NCI-H2227 (cell line): Measurements from ENCODE around the gene CTNND2.
"Not testable (repeated sequence)": the region's sequence is repeated elsewhere in the genome, so short reads cannot be mapped to it uniquely, and the experiment has no call there.

ENCODE experiments used
- DNase-seq: peaks from one replicate; lab custom pipeline; 2025; ENCODE audit not compliant: unreplicated experiment; lab: John Stamatoyannopoulos, UW

The CTNND2 gene

GRCh38 chr5:11869203-11869602, 35.0 kb downstream of the CTNND2 start:
- DNase-seq: no peak

- no peak for DNase-seq
Observed at GRCh38 chr5:11863911-11864310, 40.3 kb downstream of the CTNND2 start.

DNA sequence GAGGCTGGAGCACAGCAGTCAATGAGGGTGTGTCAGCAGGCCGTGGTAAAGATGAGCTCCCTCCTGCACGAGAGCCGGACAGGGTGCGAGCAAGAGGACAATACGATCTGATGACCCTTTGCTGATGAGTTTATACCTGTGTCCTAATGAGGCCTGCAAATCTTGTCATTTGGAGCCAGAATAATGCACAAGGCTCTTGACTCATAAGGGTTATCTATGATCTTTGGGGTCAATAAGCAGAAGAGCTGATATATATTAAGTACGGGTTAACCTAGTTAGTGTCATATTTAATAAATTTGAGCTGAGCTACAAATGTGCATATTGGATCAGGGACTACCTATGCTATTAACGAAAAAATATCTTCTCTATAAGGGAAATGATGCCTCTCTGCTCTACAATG, 46.9 kb downstream of the CTNND2 start:
- DNase-seq: no peak

GRCh38 chr5:11854936-11855335, 49.3 kb downstream of the CTNND2 start:
- no peak for DNase-seq

DNA sequence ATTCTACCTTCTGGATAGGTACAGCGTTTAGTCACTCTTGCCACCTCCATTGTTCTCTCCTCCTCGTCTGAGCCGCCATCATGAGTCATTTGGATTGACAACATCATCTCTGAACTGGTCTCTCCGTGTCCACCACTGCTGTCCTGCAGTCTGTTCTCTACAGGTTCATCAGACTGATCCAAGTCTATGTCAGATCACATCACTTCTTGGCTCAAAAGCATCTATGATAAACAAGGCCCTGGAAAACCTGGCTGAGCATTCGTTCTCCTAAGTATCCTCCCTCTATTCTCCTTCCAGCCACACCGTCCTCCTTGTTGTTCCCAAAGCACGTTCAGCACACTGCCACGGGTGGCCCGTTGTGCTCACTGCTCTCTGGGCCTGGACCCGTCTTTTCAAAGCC, 50.5 kb downstream of the CTNND2 start:
- no peak for DNase-seq

DNA sequence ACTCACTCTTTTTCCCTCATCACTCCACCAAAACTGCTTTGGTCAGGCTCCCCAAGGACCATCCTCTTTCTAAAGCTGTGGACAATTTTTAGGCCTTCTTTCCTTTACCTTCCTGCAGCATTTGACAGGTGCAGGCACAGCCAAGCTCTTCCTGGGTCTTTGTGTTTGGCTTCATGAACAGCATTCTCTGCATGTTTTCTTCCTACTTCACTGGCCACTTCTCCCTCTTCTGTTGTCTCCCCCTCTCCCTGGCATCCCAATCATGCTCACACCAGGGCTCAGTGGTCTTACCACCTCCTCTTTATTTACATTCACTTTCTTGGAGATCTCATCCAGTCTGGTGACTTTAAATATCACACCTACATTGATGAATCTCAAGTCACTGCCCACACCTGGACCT, 51.1 kb downstream of the CTNND2 start:
- DNase-seq: no peak

DNA sequence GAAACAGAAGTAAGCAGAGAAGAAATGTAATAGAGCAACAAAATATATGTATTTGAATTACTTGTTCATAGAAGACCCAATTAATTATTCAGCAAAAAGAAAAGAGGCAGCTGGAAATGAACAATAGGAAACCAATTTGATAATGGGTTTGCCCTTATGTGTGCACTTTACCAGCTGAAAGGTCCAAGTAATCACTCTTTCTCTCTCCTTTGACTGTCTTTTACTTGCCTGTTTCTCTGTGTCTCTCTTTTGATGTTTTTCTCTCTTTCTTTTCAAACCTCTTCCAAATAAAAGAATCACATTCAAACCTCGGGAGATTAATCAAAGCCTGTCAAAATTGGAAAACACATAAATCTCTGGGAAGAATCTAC, 51.5 kb downstream of the CTNND2 start:
- no peak for DNase-seq

DNA sequence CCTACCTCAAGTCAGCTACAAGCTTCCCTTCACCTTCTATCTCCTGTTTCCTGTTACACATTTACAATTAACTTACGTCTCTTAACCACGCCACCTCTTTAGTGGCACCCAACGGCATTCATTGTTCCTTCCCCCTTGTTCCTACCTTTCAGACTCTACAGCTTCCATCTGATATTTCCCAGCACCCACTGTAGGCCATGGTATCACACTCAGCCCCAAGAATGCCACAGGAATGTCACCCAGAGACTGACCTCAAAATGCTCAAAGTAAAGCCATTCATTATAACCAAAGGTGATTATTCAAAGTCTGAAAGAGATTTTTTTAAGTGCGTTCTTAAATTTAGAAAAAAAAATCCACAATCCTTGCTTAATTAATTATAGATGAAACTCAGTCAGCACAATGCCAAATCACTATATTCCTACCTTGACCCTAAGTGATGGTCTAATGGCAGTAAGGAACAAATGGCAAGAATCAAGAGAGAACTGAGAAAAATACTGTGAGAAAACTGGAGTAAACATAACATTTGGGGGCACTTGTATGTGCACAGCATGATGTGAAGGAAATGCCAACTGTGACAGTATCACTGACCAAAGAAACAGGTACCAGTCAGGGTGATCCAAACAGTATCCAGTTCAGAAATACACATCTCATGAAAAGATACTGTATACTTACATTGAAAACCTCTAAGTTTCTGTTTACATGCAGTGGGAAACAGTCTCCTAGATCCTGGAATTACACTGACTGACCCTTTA, 52.1 kb downstream of the CTNND2 start:
- no peak for DNase-seq

- DNase-seq: no peak
Observed at GRCh38 chr5:11851416-11851815, 52.8 kb downstream of the CTNND2 start.

GRCh38 chr5:11828566-11828965, 75.7 kb downstream of the CTNND2 start:
- DNase-seq: not testable (repeated sequence)

DNA sequence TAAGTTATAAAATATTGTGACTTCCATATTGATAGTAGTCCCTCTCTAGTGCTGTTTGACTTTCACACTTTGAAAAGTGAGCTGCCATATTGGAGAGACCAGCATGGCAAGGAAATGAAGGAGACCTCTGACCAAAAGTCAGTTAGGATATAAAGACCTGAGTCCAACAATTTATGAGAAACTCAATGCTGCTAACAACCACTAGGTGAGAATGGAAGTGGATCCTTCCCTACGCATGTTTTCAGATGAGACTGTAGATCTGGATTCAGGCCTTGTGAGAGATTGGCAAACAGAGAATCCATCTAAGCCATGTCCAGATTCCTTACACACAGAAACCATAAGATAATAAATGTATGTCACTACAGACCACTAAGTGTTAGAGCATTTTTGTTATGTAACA, 81.6 kb downstream of the CTNND2 start:
- no peak for DNase-seq

DNA sequence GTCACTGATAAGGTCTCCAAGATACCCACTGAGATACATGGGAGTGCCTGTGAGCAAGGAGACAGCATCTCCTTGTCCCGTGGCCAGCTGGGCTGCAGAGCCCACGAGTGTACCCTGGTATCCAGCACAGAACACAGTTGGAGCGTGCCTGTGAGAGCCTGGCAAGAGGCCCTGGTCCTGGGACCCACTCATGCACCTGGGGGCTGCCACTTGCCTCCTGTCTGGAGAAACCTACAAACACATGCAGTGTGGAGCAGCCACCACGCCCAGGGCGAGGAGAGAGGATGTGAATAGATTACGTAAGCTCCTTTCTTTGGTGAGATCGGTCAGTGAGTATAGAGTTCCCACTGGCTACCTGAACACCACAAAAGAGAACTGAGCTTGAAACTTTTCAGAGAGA, 88.3 kb downstream of the CTNND2 start:
- no peak for DNase-seq

GRCh38 chr5:11815481-11815880, 88.8 kb downstream of the CTNND2 start:
- DNase-seq: no peak

- no peak for DNase-seq
Observed at GRCh38 chr5:11814373-11814772, 89.9 kb downstream of the CTNND2 start.

GRCh38 chr5:11809407-11809806, 94.8 kb downstream of the CTNND2 start:
- no peak for DNase-seq

DNA sequence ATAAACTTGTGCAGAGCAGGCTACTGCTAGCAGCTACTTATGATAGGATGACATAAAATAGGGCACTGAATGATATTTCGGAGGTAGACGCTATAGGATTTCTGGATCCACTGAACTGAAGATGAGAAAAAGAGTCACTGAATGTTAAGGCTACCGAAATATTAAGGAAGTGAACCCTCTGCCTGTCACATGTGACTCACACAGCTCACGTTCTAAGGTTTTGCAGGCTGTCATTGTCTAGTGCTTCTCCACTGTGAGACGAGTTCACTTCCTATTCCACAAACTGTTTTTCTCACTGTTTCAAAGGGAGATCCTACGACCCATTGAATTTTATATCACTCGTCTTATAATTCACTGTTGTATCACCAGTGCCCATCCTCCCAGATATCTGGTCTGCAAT, 100.8 kb downstream of the CTNND2 start:
- no peak for DNase-seq

DNA sequence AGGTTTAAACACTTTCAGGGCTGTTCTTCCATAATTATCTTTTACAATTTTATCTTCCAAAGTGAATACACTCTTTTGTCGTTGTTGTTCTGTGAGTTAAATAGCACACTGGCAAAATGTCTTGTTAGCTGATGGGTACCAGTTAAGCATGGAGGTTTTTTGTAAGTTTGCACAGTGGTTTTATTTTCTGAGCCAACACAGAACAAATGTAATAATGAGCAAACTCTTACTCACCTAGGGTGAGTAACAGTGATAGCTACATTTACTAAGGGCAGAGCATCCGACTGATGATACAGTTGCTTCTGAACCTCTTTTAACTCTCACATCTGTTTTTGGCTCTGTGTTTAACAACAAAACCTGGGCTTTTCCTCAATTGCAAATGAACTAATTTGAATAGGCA, 103.2 kb downstream of the CTNND2 start:
- DNase-seq: no peak

DNA sequence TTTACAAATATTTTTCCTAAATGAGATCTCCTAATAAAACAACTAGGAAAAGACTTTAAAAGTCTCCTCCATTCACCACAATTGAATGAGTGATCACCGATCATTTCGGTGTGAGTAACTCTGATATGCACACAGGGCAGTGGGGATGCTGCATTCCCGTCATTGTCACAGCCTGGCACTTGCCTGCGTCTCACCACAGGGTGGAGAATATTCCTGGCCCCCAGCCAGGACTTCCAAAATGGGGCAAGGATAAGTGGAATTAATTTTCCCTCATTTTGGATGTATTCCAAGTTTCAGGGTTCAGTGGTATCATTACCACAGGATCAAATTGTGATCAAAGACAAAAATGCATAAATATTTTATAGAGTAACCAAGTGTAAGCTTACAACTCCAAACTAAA, 107.1 kb downstream of the CTNND2 start:
- peak; percentile 76 for DNase-seq

- DNase-seq: no peak
Observed at GRCh38 chr5:11793396-11793795, 110.8 kb downstream of the CTNND2 start.

DNA sequence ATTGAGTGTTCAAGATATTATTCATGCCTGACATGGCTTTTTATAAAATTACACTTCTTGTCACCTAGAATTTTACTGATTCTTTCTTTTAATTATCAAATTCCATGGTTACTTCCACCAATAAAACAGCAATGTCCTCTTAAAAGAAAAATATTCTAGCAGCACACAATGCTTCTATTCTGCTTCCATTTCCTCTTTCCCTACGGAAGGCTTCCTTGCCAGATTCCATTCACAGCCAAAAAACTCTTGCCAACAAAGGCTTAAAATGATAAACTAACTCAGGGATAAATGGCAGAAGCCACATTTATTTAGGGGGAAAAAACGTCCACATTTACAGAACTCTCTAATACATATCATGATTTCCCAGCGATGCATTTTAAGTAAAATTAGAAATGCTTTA, 111.6 kb downstream of the CTNND2 start:
- no peak for DNase-seq

- no peak for DNase-seq
Observed at GRCh38 chr5:11791792-11792191, 112.5 kb downstream of the CTNND2 start.

DNA sequence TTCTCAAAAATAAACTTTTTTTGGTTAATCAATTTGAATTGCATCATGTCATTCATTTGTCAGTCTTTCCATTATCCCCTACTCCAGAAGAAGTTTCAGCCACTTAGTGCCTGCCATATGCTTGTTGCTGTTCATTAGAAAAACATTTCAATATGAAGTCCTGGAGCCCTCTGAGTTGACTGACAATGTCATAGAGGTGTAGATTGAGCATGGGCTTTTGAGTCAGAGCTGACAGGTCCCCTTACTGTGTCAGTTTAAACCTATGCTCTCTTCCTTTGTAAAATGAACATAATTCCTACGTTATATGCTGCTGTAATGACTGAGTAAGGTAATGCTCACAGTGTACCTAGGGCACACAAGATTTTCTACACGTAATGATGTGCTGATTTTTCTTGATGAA, 114.0 kb downstream of the CTNND2 start:
- DNase-seq: no peak

- DNase-seq: no peak
Observed at GRCh38 chr5:11785771-11786352, 118.4 kb downstream of the CTNND2 start.
